Measurements from ENCODE around the gene KIF1A. TPM values are rescaled to one million over a fixed set of nuclear protein-coding genes. Genes with fewer than 3 reads are reported as not detected.
"Not testable (repeated sequence)": the region's sequence is repeated elsewhere in the genome, so short reads cannot be mapped to it uniquely, and the experiment has no call there.

Gene KIF1A
- total RNA-seq, 1 donor from 2014 or later = 2.2 TPM

- no peak for DNase-seq (ENCODE audit: low spot score)
Measured at GRCh38 chr2:240846873-240847595, 27.0 kb upstream of the KIF1A start.

GRCh38 chr2:240846309-240846708, 26.3 kb upstream of the KIF1A start:
- not testable (repeated sequence) for DNase-seq (ENCODE audit: low spot score)

GRCh38 chr2:240840435-240841060, 20.5 kb upstream of the KIF1A start:
- DNase-seq (ENCODE audit: low spot score) = peak; percentile 84

GRCh38 chr2:240839152-240840143, 19.4 kb upstream of the KIF1A start:
- no peak for DNase-seq (ENCODE audit: low spot score)

GRCh38 chr2:240837621-240838020, 17.6 kb upstream of the KIF1A start:
- no peak for DNase-seq (ENCODE audit: low spot score)

GRCh38 chr2:240836781-240837467, 16.9 kb upstream of the KIF1A start:
- peak; percentile 74 for DNase-seq (ENCODE audit: low spot score)

GRCh38 chr2:240835528-240835927, 15.5 kb upstream of the KIF1A start:
- no peak for DNase-seq (ENCODE audit: low spot score)

- DNase-seq (ENCODE audit: low spot score) = no peak
Measured at GRCh38 chr2:240834377-240834975, 14.5 kb upstream of the KIF1A start.

- DNase-seq (ENCODE audit: low spot score) = peak; percentile 48
Measured at GRCh38 chr2:240833724-240834285, 13.8 kb upstream of the KIF1A start.

GRCh38 chr2:240832921-240833494, 13.0 kb upstream of the KIF1A start:
- DNase-seq (ENCODE audit: low spot score) = no peak

GRCh38 chr2:240832205-240832727, 12.2 kb upstream of the KIF1A start:
- DNase-seq (ENCODE audit: low spot score) = peak; percentile 88

GRCh38 chr2:240831594-240832204, 11.7 kb upstream of the KIF1A start:
- DNase-seq (ENCODE audit: low spot score) = no peak

- DNase-seq (ENCODE audit: low spot score) = no peak
Measured at GRCh38 chr2:240825476-240825875, 5.5 kb upstream of the KIF1A start.

- no peak for DNase-seq (ENCODE audit: low spot score)
Measured at GRCh38 chr2:240823449-240824336, 3.7 kb upstream of the KIF1A start.

GRCh38 chr2:240822280-240822847, 2.3 kb upstream of the KIF1A start:
- DNase-seq (ENCODE audit: low spot score) = no peak

GRCh38 chr2:240821429-240821778, 1.4 kb upstream of the KIF1A start:
- no peak for DNase-seq (ENCODE audit: low spot score)

- DNase-seq (ENCODE audit: low spot score) = no peak
Measured at GRCh38 chr2:240820607-240821428, 799 bp upstream of the KIF1A start.

Data from umbilical cord (tissue), 2 donors.